Heart right ventricle (tissue), 16 donors: Measurements from ENCODE around the gene RUNX1. TPM values are rescaled to one million over a fixed set of nuclear protein-coding genes. Genes with fewer than 3 reads are reported as not detected.

Experiments used
- ATAC-seq, 8 donors: fragments of 200-7000 bp; cut with Tn5 transposase; one replicate each; pipeline ENCODE4 v1.9.1; 2020; ENCODE audit warnings: mild to moderate bottlenecking in 8 of 8, moderate library complexity in 8 of 8, moderate number of reproducible peaks in 1 of 8
- DNase-seq, 2 donors: peaks; one replicate each; pipeline ENCODE4 v3.0.0-alpha.2; 2020
- H3K27ac ChIP-seq, 10 donors: fragments of 200-600 bp; sonication (generic) in 2 of 10; one replicate each; pipeline versions ENCODE4 v1.5.0 to v1.8.0; 2020 to 2022; ENCODE audit warnings: mild to moderate bottlenecking in 3 of 10
- H3K27me3 ChIP-seq, 7 donors: fragments of 200-600 bp; one replicate each; pipeline ENCODE4 v1.8.0; 2021 to 2022; ENCODE audit warnings: mild to moderate bottlenecking in 2 of 7
- H3K36me3 ChIP-seq, 9 donors: fragments of 200-600 bp; sonication (generic) in 1 of 9; one replicate each; pipeline versions ENCODE4 v1.5.0 to v1.8.0; 2020 to 2022; ENCODE audit warnings: mild to moderate bottlenecking in 2 of 9
- H3K4me1 ChIP-seq, 9 donors: fragments of 200-600 bp; sonication (generic) in 1 of 9; one replicate each; pipeline versions ENCODE4 v1.5.0 to v1.8.0; 2020 to 2022; ENCODE audit warnings: mild to moderate bottlenecking in 4 of 9
- H3K4me3 ChIP-seq, 10 donors: fragments of 200-600 bp; sonication (generic) in 2 of 10; one replicate each; pipeline versions ENCODE4 v1.5.0 to v1.8.0; 2020 to 2022; ENCODE audit warnings: mild to moderate bottlenecking in 7 of 10, moderate library complexity in 2 of 10
- H3K9me3 ChIP-seq, 11 donors: fragments of 200-600 bp in 10 of 11; sonication (generic) in 2 of 11; one replicate each; pipeline versions ENCODE4 v1.5.0 to v1.8.0; 2013 to 2022; ENCODE audit warnings: mild to moderate bottlenecking in 2 of 11, control low read depth in 1 of 11, moderate library complexity in 1 of 11
- CTCF ChIP-seq, 9 donors: fragments of 200-600 bp; sonication (generic) in 2 of 9; IDR thresholded peaks; one replicate each; pipeline versions ENCODE4 v1.5.0 to v1.8.0; 2021 to 2022; ENCODE audit warnings: antibody characterized with exemption in 9 of 9, mild to moderate bottlenecking in 5 of 9, moderate library complexity in 1 of 9
- WGBS, 2 donors: extraction: QIAGEN DNeasy Blood & Tissue Kit; methylation state at CpG; one replicate each; pipeline ENCODE4 v1.1.7; 2013; ENCODE audit warnings: inconsistent platforms in 1 of 2; 5-methylcytosine and 5-hydroxymethylcytosine counted together
- intact Hi-C, 10 donors: fragments of 100-400 bp; cut with DNase I; formaldehyde crosslinking; loops; one replicate each; pipeline versions ENCODE4 v1.11.1 to v1.14.2; 2022
- polyA plus RNA-seq, 2 donors: library from polyadenylated mRNA; stranded (reverse); fragments of 200-250 nt; gene quantifications; one replicate each; pipeline ENCODE4 v1.2.3, GENCODE V29; 2013
- total RNA-seq, 10 donors: library from RNA; stranded (reverse); fragmentation: NEBNext Ultra II Directional in 3 of 10; extraction: Animal tissue kit (Norgen Biotek cat#: 25700) in 3 of 10; gene quantifications; one replicate each; pipeline versions ENCODE4 v1.2.1 to v1.2.4, GENCODE V29; 2021 to 2023
- donor health status: Arrhythmogenic right ventricular cardiomyopathy.
- donor health status: ischemic (EF 13 %, LVEDD 7.1; RV severe dilation, severe dysfunction).
- donor health status: healthy with polysubstance abuse.
- donor health status: DM: no; HTN: yes; CAD: no.
- donor health status: DM: no; HTN: no; CAD: no.
- donor health status: ischemic (EF 25% LVEDD 6.9; RV normal size, moderate dysfunction).
- donor health status: ischemic (EF 25% LVEDD 5.7; RV mildly dilated, moderate dysfunction).
- donor health status: healthy.
- donor health status: DM: yes; HTN: yes; CAD: no.
- donor health status: Ischemic cardiomyopathy.
- donor health status: ischemic (EF 35%, LVEDD 5.7; RV mildly dilated, moderate dysfunction).
- donor health status: nonischemic (EF 11% LVEDD 7.7; RV severe dilation, severe dysfunction).
- donor health status: DM: yes; HTN: yes; CAD: no.
- donor health status: PGD.
- donor health status: ischemic (EF 29% LVEDD 5.4; RV normal size, mild dysfunction).
- donor health status: nonischemic (EF 23%, LVEDD 6.1; RV moderate dilation, normal function).

RUNX1 gene
- total and polyA plus RNA-seq, 12 donors, result 0.88 to 29.3 (median 3.5) TPM

GRCh38 chr21:34867785-34868184 lies 181.3 kb downstream of the RUNX1 start:
- Histone ChIP-seq H3K27ac (no peak overlapping the region), H3K9me3 (no peaks in the 10 kb centered on the region), H3K4me1 (peaks cover 0 to 59% (median 6%) of the 10 kb centered on the region in 9 donors), H3K4me3 (no peak overlapping the region), H3K27me3 (peaks cover 0 to 14% (median 10%) of the 10 kb centered on the region in 7 donors), H3K36me3 (peaks cover 0 to 100% (median 0%) of the 10 kb centered on the region in 9 donors)
- intact Hi-C loops, result no loop called here
- WGBS, 2 donors, result 90 to 93% methylated on average over 4 of the region's 4 CpGs
- ATAC-seq (no peak), DNase-seq (no peak)
- no peak for TF ChIP-seq CTCF (IDR thresholded peaks at IDR 0.05)

DNA sequence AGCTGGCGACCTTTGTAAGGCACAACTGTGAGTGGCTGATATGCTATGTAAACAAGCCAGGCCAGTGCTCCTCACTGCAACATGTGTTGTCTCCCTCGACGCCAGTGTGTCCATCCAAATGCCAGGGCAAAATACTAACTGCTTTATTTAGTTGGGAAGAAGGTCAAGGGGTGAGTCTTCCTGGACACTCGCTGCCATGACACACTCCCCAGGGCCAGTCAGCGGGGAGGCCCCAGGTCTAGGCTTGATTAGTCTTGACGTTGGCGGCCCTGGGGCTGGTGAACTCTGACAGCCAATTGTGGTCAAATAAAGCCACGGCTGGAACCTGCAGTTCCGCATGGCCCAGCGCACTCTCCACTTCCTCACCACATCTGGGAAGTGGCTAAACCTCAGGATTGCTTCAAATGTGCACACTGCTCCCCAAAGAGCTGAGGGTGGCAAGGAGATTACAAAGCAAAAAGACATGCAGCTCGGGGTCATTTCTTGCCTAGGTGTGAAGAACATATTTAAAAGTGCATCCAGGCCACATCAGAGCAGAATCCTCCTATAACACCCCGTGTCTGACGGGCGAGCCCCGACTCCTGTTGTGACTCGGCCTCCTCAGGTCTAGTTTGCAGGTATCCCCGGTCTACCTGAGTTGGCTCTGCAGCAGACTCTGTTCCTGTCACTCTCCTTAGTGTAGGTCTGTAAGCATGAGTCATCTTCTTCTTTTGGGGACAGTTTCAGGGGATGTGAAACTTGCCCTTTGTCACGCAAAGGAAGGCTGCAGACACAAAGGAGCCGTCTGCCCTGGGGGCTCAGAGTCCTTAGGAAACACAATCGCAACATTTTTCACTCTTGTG lies 183.5 kb downstream of the RUNX1 start:
- DNase-seq, result peak in 1 of 2 donors; percentile 40
- WGBS, 2 donors, result 70 to 78% methylated on average over 20 of the region's 20 CpGs

DNA sequence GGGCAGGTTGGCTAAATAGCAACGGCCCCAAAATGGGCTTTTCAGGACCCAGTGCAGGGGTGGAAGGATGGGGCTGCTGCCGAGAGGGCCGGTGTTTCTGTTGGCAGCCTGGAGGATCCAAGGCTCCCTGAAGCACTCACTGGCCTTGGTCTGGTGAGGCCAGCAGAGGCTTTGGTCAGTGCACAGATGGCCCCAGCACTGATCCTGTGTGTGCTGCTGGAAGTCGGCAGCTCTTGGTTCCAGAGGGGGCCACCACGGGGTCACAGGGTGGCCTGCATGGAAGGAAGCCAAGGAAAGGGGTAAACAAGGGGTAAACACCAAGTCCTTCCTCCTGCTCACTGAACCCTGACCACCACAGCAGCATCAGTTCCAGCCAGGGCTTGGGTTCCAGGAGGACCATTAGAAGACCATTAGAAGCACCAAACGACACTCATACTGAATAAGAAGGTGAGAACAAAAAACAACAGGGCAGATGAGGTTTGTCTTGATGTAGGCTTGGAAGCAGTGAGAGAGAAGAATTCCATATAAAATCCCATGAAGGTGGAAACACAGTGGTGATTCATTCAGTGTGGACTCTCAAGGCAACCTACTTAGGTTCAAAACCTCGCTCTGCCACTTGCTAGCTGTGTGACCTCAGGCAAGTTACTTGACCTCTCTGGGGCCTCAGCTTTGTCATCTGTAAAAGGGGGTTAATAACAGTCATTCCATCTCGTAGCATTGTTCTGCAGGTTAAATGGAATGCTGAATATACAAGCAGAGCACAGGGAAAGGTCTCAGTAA lies 184.5 kb downstream of the RUNX1 start:
- Histone ChIP-seq H3K27ac (no peak overlapping the region), H3K4me3 (no peak overlapping the region), H3K36me3 (peaks cover 0 to 100% (median 0%) of the 10 kb centered on the region in 9 donors), H3K4me1 (peaks cover 0 to 55% (median 6%) of the 10 kb centered on the region in 9 donors), H3K27me3 (no peaks in the 10 kb centered on the region), H3K9me3 (no peaks in the 10 kb centered on the region)
- TF ChIP-seq CTCF (IDR thresholded peaks at IDR 0.05), result no peak
- WGBS, 2 donors, result 66 to 71% methylated on average over 8 of the region's 8 CpGs
- no peak for DNase-seq
- peak in 3 of 8 donors; percentile 13 to 37 (median 17) for ATAC-seq
- intact Hi-C loops, result no loop called here

More for the DNA sequence above, 183.5 kb downstream of the RUNX1 start:
- Histone ChIP-seq H3K27me3 (peaks cover 0 to 6% (median 5%) of the 10 kb centered on the region in 7 donors), H3K4me3 (no peak overlapping the region), H3K9me3 (no peaks in the 10 kb centered on the region), H3K27ac (peak overlapping the region in 1 of 10 donors; percentile 41), H3K36me3 (peaks cover 0 to 100% (median 0%) of the 10 kb centered on the region in 9 donors), H3K4me1 (peaks cover 0 to 57% (median 6%) of the 10 kb centered on the region in 9 donors)
- no peak for TF ChIP-seq CTCF (IDR thresholded peaks at IDR 0.05)
- intact Hi-C loops, result no loop called here
- ATAC-seq, result peak in 7 of 8 donors; percentile 14 to 73 (median 54)

- H3K36me3 ChIP-seq, result peaks cover 0 to 100% (median 0%) of the 10 kb centered on the region in 9 donors
- ATAC-seq (no peak), DNase-seq (no peak)
- intact Hi-C loops, result no loop called here
- H3K4me1 ChIP-seq, result peaks cover 0 to 49% (median 6%) of the 10 kb centered on the region in 9 donors
- WGBS, 2 donors, result 92% methylated on average over 3 of the region's 3 CpGs
- H3K27me3 ChIP-seq, result no peaks in the 10 kb centered on the region
- no peak for TF ChIP-seq CTCF (IDR thresholded peaks at IDR 0.05)
- H3K27ac ChIP-seq, result no peak overlapping the region
- H3K9me3 ChIP-seq, result no peaks in the 10 kb centered on the region
- no peak overlapping the region for H3K4me3 ChIP-seq
Measured at GRCh38 chr21:34862951-34863350, 186.2 kb downstream of the RUNX1 start.
